B cell (primary cell): ENCODE data around the gene LRRC73.

Source experiments
- EZH2 ChIP-seq: IDR thresholded peaks from 2 replicates; pipeline ENCODE4 v1.6.1; 2012; ENCODE audit warnings: borderline replicate concordance, low read depth, mild to moderate bottlenecking, moderate library complexity, low read length; ENCODE audit not compliant: insufficient read depth, poor library complexity, severe bottlenecking
- TF ChIP-seq, protein P1 (sequence below): fragments of 200-600 bp; IDR thresholded peaks from one replicate; pipeline ENCODE4 v1.8.0; 2022; ENCODE audit warnings: antibody characterized with exemption, mild to moderate bottlenecking

DNA sequence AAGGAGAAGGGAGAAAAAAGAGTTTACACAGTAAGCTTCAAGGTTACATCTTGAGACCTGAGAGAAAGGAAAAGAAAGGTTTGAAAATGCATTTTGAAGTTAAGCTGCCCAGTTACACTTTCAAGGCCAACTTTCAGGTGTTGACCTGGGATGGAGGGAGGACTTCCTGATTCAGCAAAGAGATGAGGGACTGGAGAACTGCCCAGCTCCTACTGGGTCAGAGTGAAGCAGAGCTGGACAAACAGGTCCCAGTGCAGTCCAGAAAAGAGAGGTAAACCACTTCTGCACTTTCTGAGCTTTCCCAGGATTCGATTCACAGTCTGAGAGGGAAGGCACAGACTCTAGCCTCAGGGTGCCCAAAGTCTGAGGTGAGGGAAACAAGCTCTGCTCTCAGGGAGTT is 38.7 kb downstream of the LRRC73 start:
- TF ChIP-seq, protein P1, sequence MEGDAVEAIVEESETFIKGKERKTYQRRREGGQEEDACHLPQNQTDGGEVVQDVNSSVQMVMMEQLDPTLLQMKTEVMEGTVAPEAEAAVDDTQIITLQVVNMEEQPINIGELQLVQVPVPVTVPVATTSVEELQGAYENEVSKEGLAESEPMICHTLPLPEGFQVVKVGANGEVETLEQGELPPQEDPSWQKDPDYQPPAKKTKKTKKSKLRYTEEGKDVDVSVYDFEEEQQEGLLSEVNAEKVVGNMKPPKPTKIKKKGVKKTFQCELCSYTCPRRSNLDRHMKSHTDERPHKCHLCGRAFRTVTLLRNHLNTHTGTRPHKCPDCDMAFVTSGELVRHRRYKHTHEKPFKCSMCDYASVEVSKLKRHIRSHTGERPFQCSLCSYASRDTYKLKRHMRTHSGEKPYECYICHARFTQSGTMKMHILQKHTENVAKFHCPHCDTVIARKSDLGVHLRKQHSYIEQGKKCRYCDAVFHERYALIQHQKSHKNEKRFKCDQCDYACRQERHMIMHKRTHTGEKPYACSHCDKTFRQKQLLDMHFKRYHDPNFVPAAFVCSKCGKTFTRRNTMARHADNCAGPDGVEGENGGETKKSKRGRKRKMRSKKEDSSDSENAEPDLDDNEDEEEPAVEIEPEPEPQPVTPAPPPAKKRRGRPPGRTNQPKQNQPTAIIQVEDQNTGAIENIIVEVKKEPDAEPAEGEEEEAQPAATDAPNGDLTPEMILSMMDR, result no peak
- no peak for TF ChIP-seq EZH2
